Gastroesophageal sphincter (tissue), 4 donors: Measurements from ENCODE around the gene MAPK14. TPM values are rescaled to one million over a fixed set of nuclear protein-coding genes. Genes with fewer than 3 reads are reported as not detected.

Experiments used
- ATAC-seq: fragments of 150-250 bp; one replicate; pipeline ENCODE4 v1.9.1; 2016; ENCODE audit warnings: mild to moderate bottlenecking, moderate library complexity
- H3K27ac ChIP-seq, 4 donors: fragments of 200-600 bp; sonication (generic) in 3 of 4; 1 replicate in 3 of 4; 2 replicates in 1 of 4; pipeline ENCODE4 v1.5.1; 2016 to 2019
- H3K27me3 ChIP-seq: fragments of 200-600 bp; sonication (generic); one replicate; pipeline ENCODE4 v1.5.1; 2019
- H3K36me3 ChIP-seq, 2 donors: fragments of 200-600 bp; sonication (generic); one replicate each; pipeline ENCODE4 v1.5.1; 2019; ENCODE audit warnings: control low read depth in 1 of 2
- H3K4me1 ChIP-seq, 3 donors: fragments of 200-600 bp; sonication (generic); 1 replicate in 2 of 3; 2 replicates in 1 of 3; pipeline ENCODE4 v1.5.1; 2016 to 2019; ENCODE audit warnings: control low read depth in 2 of 3
- H3K4me3 ChIP-seq, 2 donors: fragments of 200-600 bp; sonication (generic); one replicate each; pipeline ENCODE4 v1.5.1; 2019; ENCODE audit warnings: mild to moderate bottlenecking in 1 of 2, moderate library complexity in 1 of 2
- H3K9me3 ChIP-seq, 3 donors: fragments of 200-600 bp; sonication (generic); one replicate each; pipeline ENCODE4 v1.5.1; 2017 to 2019; ENCODE audit warnings: control low read depth in 2 of 3
- EP300 ChIP-seq: sonication (generic); formaldehyde crosslinking; IDR thresholded peaks from one replicate; pipeline ENCODE4 v1.6.1; 2017; ENCODE audit warnings: antibody characterized with exemption, mild to moderate bottlenecking
- POLR2A ChIP-seq, 2 donors: fragments of 450-650 bp; IDR thresholded peaks; one replicate each; pipeline ENCODE4 v1.6.1; 2017; ENCODE audit warnings: antibody characterized with exemption in 2 of 2, mild to moderate bottlenecking in 2 of 2, moderate library complexity in 1 of 2
- POLR2AphosphoS5 ChIP-seq: sonication (generic); formaldehyde crosslinking; IDR thresholded peaks from one replicate; pipeline ENCODE4 v1.6.1; 2017; ENCODE audit warnings: antibody characterized with exemption
- WGBS, 2 donors: methylation state at CpG; one replicate each; pipeline ENCODE4 v1.1.5; 2018; ENCODE audit warnings: low coverage in 1 of 2; 5-methylcytosine and 5-hydroxymethylcytosine counted together
- total RNA-seq, 4 donors: library from RNA; depleted of rRNA; stranded (reverse); fragments of >200 nt; gene quantifications; one replicate each; pipeline ENCODE4 v1.1.0, GENCODE V29; 2016
- TF ChIP-seq, protein P1 (sequence below), 4 experiments: fragments of 200-600 bp in 2 of 4; fragments of 450-650 bp in 2 of 4; sonication (generic) in 1 of 4; IDR thresholded peaks; one replicate each; pipeline ENCODE4 v1.5.1; 2017 to 2019; ENCODE audit warnings: antibody characterized with exemption in 4 of 4, mild to moderate bottlenecking in 2 of 4, moderate library complexity in 2 of 4

MAPK14 gene
- total RNA-seq, 4 donors from 2014 or later: 58.7 to 77.5 (median 69.9) TPM

DNA sequence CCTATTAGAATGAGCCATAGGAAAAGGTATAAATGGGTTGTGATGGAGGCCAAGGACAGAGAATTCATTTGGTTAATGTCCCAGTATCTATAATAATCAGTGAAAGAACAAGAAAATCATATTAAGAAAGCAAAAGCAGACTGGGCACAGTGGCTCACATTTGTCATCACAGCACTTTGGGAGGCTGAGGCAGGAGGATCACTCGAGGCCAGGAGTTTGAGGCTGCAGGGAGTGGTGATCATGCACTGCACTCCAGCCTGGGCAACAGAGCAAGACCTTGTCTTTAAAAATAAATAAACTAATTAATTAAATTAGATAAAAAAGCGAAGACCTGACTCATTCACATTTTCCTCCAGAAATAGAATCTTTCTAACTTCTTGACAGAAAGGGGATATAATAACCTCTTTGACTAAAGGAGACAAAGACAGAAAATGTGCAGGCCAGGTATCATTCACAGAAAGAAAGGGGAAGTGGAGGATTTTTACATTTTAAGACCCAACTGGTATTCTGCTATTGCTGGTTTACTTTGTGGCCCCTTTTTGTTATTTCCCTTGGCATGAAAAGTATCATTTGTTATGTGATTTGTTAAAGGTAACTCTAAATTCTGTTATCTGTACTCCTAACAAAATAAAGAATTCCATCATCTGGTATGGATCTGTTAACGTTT is 70.8 kb downstream of the MAPK14 start:
- Histone ChIP-seq H3K36me3 (peaks cover 0 to 53% of the 10 kb centered on the region in 2 donors), H3K4me3 (no peak overlapping the region), H3K4me1 (peaks cover 0 to 30% (median 2%) of the 10 kb centered on the region in 3 donors), H3K27me3 (no peaks in the 10 kb centered on the region), H3K9me3 (no peaks in the 10 kb centered on the region), H3K27ac (no peak overlapping the region)
- TF ChIP-seq, protein P1, sequence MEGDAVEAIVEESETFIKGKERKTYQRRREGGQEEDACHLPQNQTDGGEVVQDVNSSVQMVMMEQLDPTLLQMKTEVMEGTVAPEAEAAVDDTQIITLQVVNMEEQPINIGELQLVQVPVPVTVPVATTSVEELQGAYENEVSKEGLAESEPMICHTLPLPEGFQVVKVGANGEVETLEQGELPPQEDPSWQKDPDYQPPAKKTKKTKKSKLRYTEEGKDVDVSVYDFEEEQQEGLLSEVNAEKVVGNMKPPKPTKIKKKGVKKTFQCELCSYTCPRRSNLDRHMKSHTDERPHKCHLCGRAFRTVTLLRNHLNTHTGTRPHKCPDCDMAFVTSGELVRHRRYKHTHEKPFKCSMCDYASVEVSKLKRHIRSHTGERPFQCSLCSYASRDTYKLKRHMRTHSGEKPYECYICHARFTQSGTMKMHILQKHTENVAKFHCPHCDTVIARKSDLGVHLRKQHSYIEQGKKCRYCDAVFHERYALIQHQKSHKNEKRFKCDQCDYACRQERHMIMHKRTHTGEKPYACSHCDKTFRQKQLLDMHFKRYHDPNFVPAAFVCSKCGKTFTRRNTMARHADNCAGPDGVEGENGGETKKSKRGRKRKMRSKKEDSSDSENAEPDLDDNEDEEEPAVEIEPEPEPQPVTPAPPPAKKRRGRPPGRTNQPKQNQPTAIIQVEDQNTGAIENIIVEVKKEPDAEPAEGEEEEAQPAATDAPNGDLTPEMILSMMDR (IDR thresholded peaks at IDR 0.05): no peak
- TF ChIP-seq EP300 (no peak), POLR2AphosphoS5 (no peak), POLR2A (IDR thresholded peaks at IDR 0.05) (no peak)
- ATAC-seq: no peak
- 61 to 64% methylated on average over 3 of the region's 3 CpGs for WGBS, 2 donors

DNA sequence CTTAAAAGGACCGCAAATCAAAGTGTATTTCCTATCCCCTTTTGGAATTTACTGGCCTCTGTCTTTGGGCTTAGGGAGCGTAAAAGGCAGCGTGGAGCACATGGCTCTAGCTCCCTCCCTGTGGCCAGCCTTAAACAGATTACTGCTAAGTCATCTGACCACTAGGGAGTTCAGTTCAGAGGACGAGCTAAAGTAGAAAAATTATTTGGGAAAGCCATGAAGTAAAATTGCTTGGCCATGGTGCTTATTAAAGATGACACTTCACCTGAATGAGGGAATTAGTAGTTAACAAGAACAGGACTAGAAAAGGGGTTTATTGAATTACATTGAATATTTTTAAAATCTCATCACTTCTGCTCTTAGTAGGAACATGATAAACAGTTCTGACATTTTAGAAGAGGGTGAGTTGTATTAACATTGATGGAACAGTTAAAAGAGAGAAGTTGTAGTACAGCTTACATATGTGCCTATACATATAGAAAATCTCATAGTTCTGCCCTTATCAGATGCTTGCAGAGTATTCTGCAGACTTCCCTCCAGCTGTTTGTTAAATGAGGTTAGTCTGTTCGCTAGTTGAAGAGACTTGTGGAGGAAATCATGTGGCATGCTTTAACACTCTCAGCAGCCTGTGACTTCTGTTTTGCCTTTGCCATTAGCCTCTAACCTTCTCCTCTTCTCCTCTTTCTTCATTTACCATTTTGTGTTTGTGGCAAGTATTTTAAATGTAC is 71.5 kb downstream of the MAPK14 start:
- Histone ChIP-seq H3K27ac (peak overlapping the region in 2 of 4 donors; percentile 3 to 33), H3K4me1 (peaks cover 0 to 30% (median 2%) of the 10 kb centered on the region in 3 donors), H3K4me3 (no peak overlapping the region), H3K36me3 (peaks cover 0 to 59% of the 10 kb centered on the region in 2 donors), H3K9me3 (no peaks in the 10 kb centered on the region), H3K27me3 (no peaks in the 10 kb centered on the region)
- TF ChIP-seq EP300 (no peak), POLR2AphosphoS5 (no peak), POLR2A (IDR thresholded peaks at IDR 0.05) (no peak)
- TF ChIP-seq, protein P1 (IDR thresholded peaks at IDR 0.05): peak in 2 of 4 experiments; percentile 28 to 32
- no peak for ATAC-seq
- 36 to 39% methylated on average over 2 to 5 of the region's 5 CpGs for WGBS, 2 donors

DNA sequence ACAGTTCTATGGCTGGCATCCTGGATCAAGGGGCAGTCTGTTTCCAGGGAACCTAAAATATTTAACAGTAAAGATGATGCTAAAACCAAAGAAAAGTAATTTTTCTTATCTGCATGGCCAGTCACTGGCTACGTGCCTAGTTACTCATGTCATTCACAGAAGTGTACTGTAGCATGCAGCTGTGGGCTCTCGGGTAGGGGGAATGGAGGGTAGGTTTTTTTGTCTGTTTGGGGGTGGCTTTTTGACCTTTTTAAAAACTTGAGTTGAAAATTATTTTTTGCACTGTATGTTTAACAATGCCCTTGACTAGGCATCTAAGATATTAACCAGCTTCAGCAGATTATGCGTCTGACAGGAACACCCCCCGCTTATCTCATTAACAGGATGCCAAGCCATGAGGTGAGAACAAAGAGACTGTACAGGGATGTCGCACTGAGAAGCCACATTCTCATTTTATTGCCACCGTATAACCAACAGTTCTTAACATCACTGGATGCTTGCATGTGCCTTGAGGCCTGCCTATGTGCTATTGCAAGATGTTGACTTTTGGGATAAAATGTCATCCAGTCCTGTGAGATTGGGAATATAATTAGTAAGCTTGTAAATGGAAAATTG is 72.4 kb downstream of the MAPK14 start:
- TF ChIP-seq EP300: no peak
- no peak for TF ChIP-seq POLR2A (IDR thresholded peaks at IDR 0.05)
- TF ChIP-seq, protein P1 (IDR thresholded peaks at IDR 0.05): no peak
- no peak for TF ChIP-seq POLR2AphosphoS5
- no peak for ATAC-seq
- Histone ChIP-seq H3K4me1 (peaks cover 0 to 31% (median 0%) of the 10 kb centered on the region in 3 donors), H3K27ac (peak overlapping the region in 1 of 4 donors; percentile 33), H3K27me3 (no peaks in the 10 kb centered on the region), H3K36me3 (peaks cover 0 to 68% of the 10 kb centered on the region in 2 donors), H3K4me3 (no peak overlapping the region), H3K9me3 (no peaks in the 10 kb centered on the region)
- WGBS, 2 donors: 52 to 58% methylated on average over 5 to 6 of the region's 6 CpGs

DNA sequence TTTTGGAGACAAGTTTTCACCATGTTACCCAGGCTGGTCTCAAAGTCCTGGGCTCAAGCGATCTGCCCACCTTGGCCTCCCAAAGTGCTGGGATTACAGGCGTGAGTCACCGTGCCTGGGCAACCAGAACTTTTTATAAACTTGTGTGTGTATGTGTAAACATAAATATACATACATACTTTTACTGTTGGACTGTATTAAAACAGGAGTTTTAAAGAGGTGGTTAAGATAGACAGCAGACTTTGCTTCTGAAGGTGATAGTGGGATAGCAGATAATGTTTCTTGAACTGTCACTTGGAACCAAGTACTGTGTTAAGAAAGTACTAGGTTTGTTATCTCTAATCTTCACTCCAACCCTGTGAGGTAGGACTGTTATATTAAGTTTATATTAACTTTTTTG is 74.1 kb downstream of the MAPK14 start:
- H3K27me3 ChIP-seq: no peaks in the 10 kb centered on the region
- H3K9me3 ChIP-seq: no peaks in the 10 kb centered on the region
- H3K27ac ChIP-seq: no peak overlapping the region
- TF ChIP-seq EP300: no peak
- TF ChIP-seq POLR2AphosphoS5: no peak
- no peak for TF ChIP-seq POLR2A (IDR thresholded peaks at IDR 0.05)
- TF ChIP-seq, protein P1 (IDR thresholded peaks at IDR 0.05): no peak
- peaks cover 0 to 26% (median 0%) of the 10 kb centered on the region in 3 donors for H3K4me1 ChIP-seq
- H3K4me3 ChIP-seq: no peak overlapping the region
- peaks cover 0 to 72% of the 10 kb centered on the region in 2 donors for H3K36me3 ChIP-seq
- WGBS, 2 donors: 95 to 100% methylated on average over 3 of the region's 3 CpGs
- no peak for ATAC-seq
